GM21786 (cell line): ENCODE results near the gene CDH1.
A peak's percentile ranks its signal among the peaks of the same experiment; 100 is the strongest.
"Not testable (repeated sequence)": the region's sequence is repeated elsewhere in the genome, so short reads cannot be mapped to it uniquely, and the experiment has no call there.

Experiments
- ATAC-seq: cut with Tn5 transposase; IDR thresholded peaks from one replicate; pipeline ENCODE4 v1.9.1; 2021; ENCODE audit not compliant: unreplicated experiment

The CDH1 gene

GRCh38 chr16:68786685-68787418, 49.8 kb downstream of the CDH1 start:
- no peak for ATAC-seq

GRCh38 chr16:68787419-68787807, 50.3 kb downstream of the CDH1 start:
- ATAC-seq = not testable (repeated sequence)

- no peak for ATAC-seq
These were observed 53.2 kb downstream of the CDH1 start for GRCh38 chr16:68790130-68790761.

DNA sequence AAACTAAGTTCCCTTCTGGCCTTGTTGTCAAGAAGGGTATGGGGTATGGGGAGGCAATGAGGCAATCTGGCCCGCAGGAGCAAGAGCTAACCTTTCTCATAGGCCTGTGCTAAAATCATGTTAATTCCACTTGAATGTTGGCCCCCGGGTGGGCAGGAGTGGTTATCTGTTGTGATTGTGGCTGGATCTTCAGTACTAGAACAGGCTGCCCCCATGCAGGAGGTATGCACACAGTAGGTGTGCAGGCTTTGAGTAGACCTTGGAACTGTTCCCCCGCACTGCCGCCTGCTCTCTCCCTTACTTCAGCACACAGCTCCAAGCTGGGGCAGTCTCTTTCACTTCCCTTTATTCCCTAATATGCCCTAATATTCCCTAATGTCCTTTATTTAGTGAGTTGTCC, 53.9 kb downstream of the CDH1 start:
- ATAC-seq = no peak

GRCh38 chr16:68792465-68793324, 55.6 kb downstream of the CDH1 start:
- ATAC-seq = no peak

DNA sequence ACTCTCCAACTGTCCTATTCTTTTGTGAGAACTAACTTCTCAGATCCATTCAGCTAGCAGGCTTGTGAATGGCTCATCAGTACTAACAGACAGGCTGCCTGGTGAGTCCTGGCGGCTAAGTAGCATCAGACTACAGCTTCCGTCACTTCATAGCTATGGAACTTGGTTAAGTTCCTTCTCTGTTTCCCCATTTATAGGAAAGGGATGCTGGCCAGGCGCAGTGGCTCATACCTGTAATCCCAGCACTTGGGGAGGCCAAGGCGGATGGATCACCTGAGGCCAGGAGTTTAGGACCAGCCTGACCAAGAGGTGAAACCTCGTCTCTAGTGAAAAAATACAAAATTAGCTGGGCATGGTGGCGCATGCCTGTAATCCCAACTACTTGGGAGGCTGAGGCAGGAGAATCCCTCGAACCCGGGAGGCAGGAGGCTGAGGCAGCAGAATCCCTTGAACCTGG, 56.3 kb downstream of the CDH1 start:
- ATAC-seq = no peak

- ATAC-seq = no peak
These were observed 61.3 kb downstream of the CDH1 start for GRCh38 chr16:68798398-68798797.

DNA sequence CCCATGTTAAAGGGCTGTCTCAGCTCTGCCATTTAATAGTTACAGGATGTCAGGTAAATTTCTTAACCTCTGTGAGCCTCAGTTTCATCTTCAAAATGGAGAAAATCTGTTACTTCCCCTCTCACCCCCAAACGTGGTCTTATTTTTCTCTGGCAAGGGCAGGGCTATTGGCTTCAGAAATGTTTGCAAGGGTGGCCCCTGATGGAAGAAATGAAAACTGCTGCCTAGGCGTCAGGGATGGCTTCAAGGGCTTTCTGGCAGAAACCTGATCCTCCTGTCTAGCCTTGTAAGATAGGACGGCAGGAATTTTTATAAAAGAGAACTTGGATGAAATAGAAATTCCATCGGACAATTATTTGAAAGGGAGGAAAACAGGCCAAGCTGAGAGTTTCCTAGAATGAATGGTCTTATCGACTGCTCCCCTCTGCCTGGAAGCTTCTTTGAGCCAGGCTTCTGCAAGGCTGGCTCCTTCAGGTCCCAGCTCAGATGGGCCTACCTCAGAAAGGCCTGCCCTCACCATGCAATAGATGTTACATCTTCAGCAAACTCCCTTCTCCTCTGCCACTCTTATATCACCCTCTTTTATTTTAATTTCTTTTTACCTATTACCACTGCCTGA, 63.3 kb downstream of the CDH1 start:
- ATAC-seq = peak; percentile 58

DNA sequence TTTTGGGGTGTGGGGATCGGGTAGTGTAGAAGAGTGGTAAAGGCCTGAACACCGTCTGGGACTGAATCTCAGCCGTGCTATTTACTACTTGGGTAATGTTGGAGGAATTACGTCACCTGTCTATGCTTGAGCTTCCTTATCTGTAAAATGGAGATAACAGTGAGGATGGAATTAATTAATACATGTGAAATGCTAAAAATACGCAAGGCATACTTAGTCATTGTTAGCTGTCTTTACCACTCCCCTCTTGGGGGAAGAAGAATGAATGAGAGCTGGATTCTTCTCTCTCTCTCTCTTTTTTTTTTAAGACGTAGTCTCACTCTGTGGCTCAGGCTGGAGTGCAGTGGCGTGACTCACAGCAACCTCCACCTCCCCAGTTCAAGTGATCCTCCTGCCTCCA, 65.1 kb downstream of the CDH1 start:
- no peak for ATAC-seq

- ATAC-seq = no peak
These were observed 69.3 kb downstream of the CDH1 start for GRCh38 chr16:68806422-68806821.

DNA sequence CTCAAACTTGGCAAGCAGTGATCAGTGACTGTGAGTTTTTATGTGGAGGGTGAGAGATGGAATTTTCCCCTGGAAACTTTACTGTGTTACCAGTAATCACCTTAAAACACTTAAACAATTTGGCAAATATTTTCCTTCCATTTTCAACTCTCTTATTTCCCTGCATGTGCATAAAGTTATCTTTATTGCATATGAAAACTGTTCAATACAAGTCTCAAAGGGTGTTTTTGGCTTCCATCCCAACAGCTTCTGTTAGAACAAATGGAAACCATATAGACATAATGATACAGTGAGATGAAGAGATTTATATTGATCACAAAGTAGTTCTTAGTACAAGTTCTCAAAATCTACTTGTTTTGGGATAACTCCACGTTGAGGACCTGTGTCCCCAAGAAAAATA, 69.9 kb downstream of the CDH1 start:
- ATAC-seq = no peak

- ATAC-seq = no peak
These were observed 77.4 kb downstream of the CDH1 start for GRCh38 chr16:68814516-68814915.

- no peak for ATAC-seq
These were observed 86.5 kb downstream of the CDH1 start for GRCh38 chr16:68823401-68824135.

GRCh38 chr16:68825427-68825826, 88.3 kb downstream of the CDH1 start:
- no peak for ATAC-seq

- no peak for ATAC-seq
These were observed 89.6 kb downstream of the CDH1 start for GRCh38 chr16:68826652-68827051.

GRCh38 chr16:68833251-68833650, 96.2 kb downstream of the CDH1 start:
- no peak for ATAC-seq

DNA sequence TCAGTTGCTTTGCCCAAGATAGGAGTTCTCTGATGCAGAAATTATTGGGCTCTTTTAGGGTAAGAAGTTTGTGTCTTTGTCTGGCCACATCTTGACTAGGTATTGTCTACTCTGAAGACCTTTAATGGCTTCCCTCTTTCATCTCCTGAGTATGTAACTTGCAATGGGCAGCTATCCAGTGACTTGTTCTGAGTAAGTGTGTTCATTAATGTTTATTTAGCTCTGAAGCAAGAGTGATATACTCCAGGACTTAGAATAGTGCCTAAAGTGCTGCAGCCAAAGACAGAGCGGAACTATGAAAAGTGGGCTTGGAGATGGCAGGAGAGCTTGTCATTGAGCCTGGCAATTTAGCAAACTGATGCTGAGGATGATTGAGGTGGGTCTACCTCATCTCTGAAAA, 97.5 kb downstream of the CDH1 start:
- no peak for ATAC-seq

DNA sequence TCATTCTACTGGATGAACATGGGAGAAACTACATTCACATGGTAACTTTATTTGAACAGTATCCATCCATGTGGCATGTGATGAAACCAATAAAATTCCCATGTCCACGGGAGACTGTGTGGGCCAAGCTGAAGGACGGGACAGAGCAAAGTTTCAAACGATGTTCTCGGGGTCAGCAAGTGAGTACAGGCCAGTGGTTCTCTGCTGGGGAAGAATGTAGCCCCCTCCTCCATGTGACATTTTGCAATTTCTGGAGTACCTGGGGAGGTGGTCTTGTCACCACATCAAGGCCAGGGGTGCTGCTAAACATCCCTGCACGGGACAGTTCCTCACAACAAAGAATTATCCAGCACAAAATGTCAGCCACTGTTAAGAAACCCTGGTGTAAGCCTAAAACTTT, 98.9 kb downstream of the CDH1 start:
- no peak for ATAC-seq

DNA sequence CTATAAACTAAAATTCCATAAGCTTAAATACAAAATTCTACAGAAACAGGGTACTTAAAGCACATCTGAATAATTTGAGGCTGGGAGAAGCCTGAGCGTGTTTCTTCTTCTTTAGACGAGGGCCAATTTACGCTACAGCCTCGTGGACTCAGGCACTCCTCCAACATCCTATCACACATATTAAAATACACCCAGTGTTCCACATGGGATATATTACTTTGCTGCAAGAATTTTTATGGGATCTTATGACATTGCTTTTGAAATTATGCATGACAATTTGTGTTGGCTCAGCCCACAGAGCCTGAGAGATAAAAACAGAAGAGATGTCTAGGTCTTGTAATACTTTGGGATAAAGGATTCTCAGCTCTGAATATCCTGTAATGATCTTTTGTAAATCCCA, 102.7 kb downstream of the CDH1 start:
- ATAC-seq = no peak

- ATAC-seq = not testable (repeated sequence)
These were observed 105.9 kb downstream of the CDH1 start for GRCh38 chr16:68842964-68843481.
